Sigmoid colon (tissue), 7 donors: ENCODE results near the gene TIMP1. TPM values are rescaled to one million over a fixed set of nuclear protein-coding genes. Genes with fewer than 3 reads are reported as not detected.

Experiments used
- DNase-seq: peaks from one replicate; pipeline ENCODE4 v3.0.0-alpha.2; 2019
- H3K27ac ChIP-seq, 4 donors: fragments of 200-600 bp; sonication (generic); one replicate each; pipeline ENCODE4 v1.5.1; 2016 to 2019; ENCODE audit warnings: mild to moderate bottlenecking in 1 of 4
- H3K27me3 ChIP-seq, 3 donors: fragments of 200-600 bp; sonication (generic); one replicate each; pipeline ENCODE4 v1.5.1; 2019; ENCODE audit warnings: mild to moderate bottlenecking in 1 of 3
- H3K36me3 ChIP-seq, 4 donors: fragments of 200-600 bp; sonication (generic); one replicate each; pipeline ENCODE4 v1.5.1; 2016 to 2019
- H3K4me1 ChIP-seq, 4 donors: fragments of 200-600 bp; sonication (generic); one replicate each; pipeline ENCODE4 v1.5.1; 2017 to 2019
- H3K4me3 ChIP-seq, 4 donors: fragments of 200-600 bp; sonication (generic); one replicate each; pipeline ENCODE4 v1.5.1; 2017 to 2019; ENCODE audit warnings: mild to moderate bottlenecking in 2 of 4, moderate library complexity in 1 of 4
- H3K9me3 ChIP-seq, 4 donors: fragments of 200-600 bp in 3 of 4; sonication (generic) in 3 of 4; one replicate each; pipeline versions ENCODE4 v1.5.1 to v1.6.1; 2013 to 2019
- EP300 ChIP-seq, 4 donors: sonication (generic); formaldehyde crosslinking; IDR thresholded peaks; one replicate each; pipeline ENCODE4 v1.6.1; 2017; ENCODE audit warnings: antibody characterized with exemption in 4 of 4
- POLR2A ChIP-seq, 2 donors: fragments of 450-650 bp; IDR thresholded peaks; one replicate each; pipeline ENCODE4 v1.6.1; 2016; ENCODE audit warnings: antibody characterized with exemption in 2 of 2, mild to moderate bottlenecking in 2 of 2, moderate library complexity in 2 of 2
- POLR2AphosphoS5 ChIP-seq, 4 donors: sonication (generic); formaldehyde crosslinking; IDR thresholded peaks; one replicate each; pipeline ENCODE4 v1.6.1; 2017; ENCODE audit warnings: antibody characterized with exemption in 4 of 4
- WGBS, 2 donors: extraction: QIAGEN DNeasy Blood & Tissue Kit; methylation state at CpG; one replicate each; pipeline ENCODE4 v1.1.7; 2013; 5-methylcytosine and 5-hydroxymethylcytosine counted together
- intact Hi-C: fragments of 100-400 bp; cut with DNase I; formaldehyde crosslinking; loops from one replicate; pipeline ENCODE4 v1.15.1; 2023
- polyA plus RNA-seq, 3 donors: library from polyadenylated mRNA; stranded (reverse); fragments of 200-250 nt; gene quantifications; one replicate each; pipeline ENCODE4 v1.2.3, GENCODE V29; 2013
- total RNA-seq, 4 donors: library from RNA; depleted of rRNA; stranded (reverse); fragments of >200 nt; gene quantifications; one replicate each; pipeline ENCODE4 v1.1.0, GENCODE V29; 2016
- TF ChIP-seq, protein P1 (sequence below), 4 experiments: fragments of 450-650 bp in 3 of 4; fragments of 200-600 bp in 1 of 4; IDR thresholded peaks; one replicate each; pipeline ENCODE4 v1.5.1; 2016 to 2019; ENCODE audit warnings: antibody characterized with exemption in 4 of 4, mild to moderate bottlenecking in 3 of 4, moderate library complexity in 2 of 4
- donor health status: healthy with polysubstance abuse.
- donor health status: Bipolar disorder and iron deficiency.
- donor health status: healthy.

Gene TIMP1
- total and polyA plus RNA-seq, 7 donors, result 40.2 to 164 (median 115) TPM

DNA sequence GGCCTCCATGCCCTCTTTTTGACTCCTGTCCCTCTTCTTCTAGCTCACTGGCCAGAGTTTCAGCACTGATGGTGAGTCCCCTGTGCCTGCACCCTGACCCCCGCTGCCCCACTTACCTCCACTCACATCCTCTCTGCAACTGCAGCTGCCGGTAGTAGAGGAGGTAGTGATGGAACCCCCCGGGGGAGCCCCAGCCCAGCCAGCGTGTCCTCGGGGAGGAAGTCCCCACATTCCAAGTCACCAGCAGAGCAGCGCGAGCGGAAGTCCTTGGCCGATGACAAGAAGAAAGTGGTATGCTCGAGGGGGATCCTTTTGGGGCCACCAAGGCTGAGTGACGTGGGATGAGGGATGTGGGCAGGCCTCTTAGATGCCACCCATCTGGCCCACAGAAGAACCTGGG, 15.4 kb upstream of the TIMP1 start:
- Histone ChIP-seq H3K9me3 (no peaks in the 10 kb centered on the region), H3K4me3 (no peak overlapping the region), H3K4me1 (peaks cover 0 to 12% (median 10%) of the 10 kb centered on the region in 4 donors), H3K27ac (no peak overlapping the region), H3K36me3 (peaks cover 0 to 70% (median 26%) of the 10 kb centered on the region in 4 donors), H3K27me3 (no peaks in the 10 kb centered on the region)
- intact Hi-C loops, result no loop called here
- WGBS, 2 donors, result 76 to 90% methylated on average over 11 of the region's 11 CpGs
- TF ChIP-seq POLR2A (IDR thresholded peaks at IDR 0.05), result no peak
- TF ChIP-seq, protein P1, sequence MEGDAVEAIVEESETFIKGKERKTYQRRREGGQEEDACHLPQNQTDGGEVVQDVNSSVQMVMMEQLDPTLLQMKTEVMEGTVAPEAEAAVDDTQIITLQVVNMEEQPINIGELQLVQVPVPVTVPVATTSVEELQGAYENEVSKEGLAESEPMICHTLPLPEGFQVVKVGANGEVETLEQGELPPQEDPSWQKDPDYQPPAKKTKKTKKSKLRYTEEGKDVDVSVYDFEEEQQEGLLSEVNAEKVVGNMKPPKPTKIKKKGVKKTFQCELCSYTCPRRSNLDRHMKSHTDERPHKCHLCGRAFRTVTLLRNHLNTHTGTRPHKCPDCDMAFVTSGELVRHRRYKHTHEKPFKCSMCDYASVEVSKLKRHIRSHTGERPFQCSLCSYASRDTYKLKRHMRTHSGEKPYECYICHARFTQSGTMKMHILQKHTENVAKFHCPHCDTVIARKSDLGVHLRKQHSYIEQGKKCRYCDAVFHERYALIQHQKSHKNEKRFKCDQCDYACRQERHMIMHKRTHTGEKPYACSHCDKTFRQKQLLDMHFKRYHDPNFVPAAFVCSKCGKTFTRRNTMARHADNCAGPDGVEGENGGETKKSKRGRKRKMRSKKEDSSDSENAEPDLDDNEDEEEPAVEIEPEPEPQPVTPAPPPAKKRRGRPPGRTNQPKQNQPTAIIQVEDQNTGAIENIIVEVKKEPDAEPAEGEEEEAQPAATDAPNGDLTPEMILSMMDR (IDR thresholded peaks at IDR 0.05), result no peak
- TF ChIP-seq EP300 (IDR thresholded peaks at IDR 0.05), result no peak
- TF ChIP-seq POLR2AphosphoS5 (IDR thresholded peaks at IDR 0.05), result no peak
- no peak for DNase-seq

DNA sequence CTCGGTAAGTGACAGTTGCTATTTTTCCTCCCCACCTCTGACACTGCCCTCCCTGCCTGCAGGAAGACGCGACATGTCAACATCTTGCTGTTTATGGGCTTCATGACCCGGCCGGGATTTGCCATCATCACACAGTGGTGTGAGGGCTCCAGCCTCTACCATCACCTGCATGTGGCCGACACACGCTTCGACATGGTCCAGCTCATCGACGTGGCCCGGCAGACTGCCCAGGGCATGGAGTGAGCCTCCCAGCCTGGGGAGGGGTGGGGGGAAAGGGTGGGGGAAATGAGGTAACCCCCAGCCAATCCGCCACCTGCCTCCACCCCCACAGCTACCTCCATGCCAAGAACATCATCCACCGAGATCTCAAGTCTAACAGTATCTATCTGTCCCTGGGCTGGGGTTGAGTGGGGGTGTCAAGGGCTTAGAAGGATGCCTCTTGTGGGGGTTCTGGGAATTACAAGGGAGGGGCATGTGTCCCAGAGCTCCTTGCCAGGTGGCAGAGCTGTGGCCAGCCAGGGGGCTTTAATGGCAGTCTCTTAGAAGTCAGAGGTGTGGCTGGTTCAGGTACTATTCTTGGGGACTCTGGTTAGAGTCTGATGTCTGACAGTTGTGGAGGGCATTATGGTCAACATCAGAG, 13.5 kb upstream of the TIMP1 start:
- H3K27ac ChIP-seq, result no peak overlapping the region
- 89 to 93% methylated on average over 13 of the region's 13 CpGs for WGBS, 2 donors
- no peak overlapping the region for H3K4me3 ChIP-seq
- intact Hi-C loops, result no loop called here
- TF ChIP-seq, protein P1 (IDR thresholded peaks at IDR 0.05), result peak in 1 of 4 experiments; percentile 16
- TF ChIP-seq POLR2A (IDR thresholded peaks at IDR 0.05) (no peak), POLR2AphosphoS5 (IDR thresholded peaks at IDR 0.05) (no peak)
- peaks cover 0 to 63% (median 26%) of the 10 kb centered on the region in 4 donors for H3K36me3 ChIP-seq
- DNase-seq, result no peak
- H3K9me3 ChIP-seq, result no peaks in the 10 kb centered on the region
- peaks cover 0 to 4% (median 2%) of the 10 kb centered on the region in 4 donors for H3K4me1 ChIP-seq
- H3K27me3 ChIP-seq, result no peaks in the 10 kb centered on the region

DNA sequence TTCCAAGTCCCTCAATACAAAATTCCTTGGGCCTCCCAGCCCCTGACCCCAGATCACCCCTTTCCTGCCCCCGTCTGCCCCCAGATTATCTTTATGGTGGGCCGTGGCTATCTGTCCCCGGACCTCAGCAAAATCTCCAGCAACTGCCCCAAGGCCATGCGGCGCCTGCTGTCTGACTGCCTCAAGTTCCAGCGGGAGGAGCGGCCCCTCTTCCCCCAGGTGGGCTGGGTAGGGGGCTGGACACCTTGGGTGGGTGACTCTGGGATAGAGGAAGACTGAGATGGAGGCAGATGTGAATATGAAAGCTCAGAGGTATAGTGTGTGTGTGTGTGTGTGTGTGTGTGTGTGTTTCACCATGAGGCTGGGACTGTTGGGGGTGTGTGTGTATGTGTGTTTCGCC, 11.4 kb upstream of the TIMP1 start:
- H3K27ac ChIP-seq, result no peak overlapping the region
- TF ChIP-seq, protein P1 (IDR thresholded peaks at IDR 0.05), result no peak
- TF ChIP-seq EP300 (IDR thresholded peaks at IDR 0.05) (no peak), POLR2AphosphoS5 (IDR thresholded peaks at IDR 0.05) (no peak)
- H3K9me3 ChIP-seq, result no peaks in the 10 kb centered on the region
- H3K36me3 ChIP-seq, result peaks cover 0 to 48% (median 26%) of the 10 kb centered on the region in 4 donors
- H3K4me1 ChIP-seq, result peaks cover 0 to 13% (median 5%) of the 10 kb centered on the region in 4 donors
- H3K27me3 ChIP-seq, result peaks cover 0 to 3% (median 0%) of the 10 kb centered on the region in 3 donors
- DNase-seq, result no peak
- 94 to 96% methylated on average over 8 of the region's 8 CpGs for WGBS, 2 donors
- no peak overlapping the region for H3K4me3 ChIP-seq
- intact Hi-C loops, result no loop called here

DNA sequence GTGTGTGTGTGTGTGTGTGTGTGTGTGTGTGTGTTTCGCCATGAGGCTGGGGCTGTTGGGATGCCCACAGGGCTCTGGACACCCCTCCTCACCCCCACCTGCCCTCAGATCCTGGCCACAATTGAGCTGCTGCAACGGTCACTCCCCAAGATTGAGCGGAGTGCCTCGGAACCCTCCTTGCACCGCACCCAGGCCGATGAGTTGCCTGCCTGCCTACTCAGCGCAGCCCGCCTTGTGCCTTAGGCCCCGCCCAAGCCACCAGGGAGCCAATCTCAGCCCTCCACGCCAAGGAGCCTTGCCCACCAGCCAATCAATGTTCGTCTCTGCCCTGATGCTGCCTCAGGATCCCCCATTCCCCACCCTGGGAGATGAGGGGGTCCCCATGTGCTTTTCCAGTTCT, 11.0 kb upstream of the TIMP1 start:
- DNase-seq, result no peak
- peaks cover 0 to 3% (median 0%) of the 10 kb centered on the region in 3 donors for H3K27me3 ChIP-seq
- no peak overlapping the region for H3K4me3 ChIP-seq
- peaks cover 0 to 46% (median 26%) of the 10 kb centered on the region in 4 donors for H3K36me3 ChIP-seq
- no peak overlapping the region for H3K27ac ChIP-seq
- intact Hi-C loops, result no loop called here
- no peak for TF ChIP-seq POLR2A (IDR thresholded peaks at IDR 0.05)
- no peak for TF ChIP-seq EP300 (IDR thresholded peaks at IDR 0.05)
- no peak for TF ChIP-seq POLR2AphosphoS5 (IDR thresholded peaks at IDR 0.05)
- TF ChIP-seq, protein P1 (IDR thresholded peaks at IDR 0.05), result no peak
- WGBS, 2 donors, result 89 to 95% methylated on average over 11 of the region's 11 CpGs
- no peaks in the 10 kb centered on the region for H3K9me3 ChIP-seq
- H3K4me1 ChIP-seq, result peaks cover 0 to 13% (median 5%) of the 10 kb centered on the region in 4 donors
